Testis (tissue), 3 donors: Measurements from ENCODE around the gene AKAP6. TPM values are rescaled to one million over a fixed set of nuclear protein-coding genes. Genes with fewer than 3 reads are reported as not detected.

ENCODE experiments used
- DNase-seq: peaks from one replicate; pipeline ENCODE4 v3.0.0-alpha.2; 2019
- H3K27ac ChIP-seq, 2 donors: fragments of 200-600 bp; sonication (generic); one replicate each; pipeline ENCODE4 v1.5.1; 2019
- H3K27me3 ChIP-seq: fragments of 200-600 bp; sonication (generic); one replicate; pipeline ENCODE4 v1.5.1; 2019
- H3K36me3 ChIP-seq: fragments of 200-600 bp; sonication (generic); one replicate; pipeline ENCODE4 v1.5.1; 2017; ENCODE audit warnings: low read depth; ENCODE audit errors: missing control alignments
- H3K4me1 ChIP-seq: fragments of 200-600 bp; sonication (generic); one replicate; pipeline ENCODE4 v1.5.1; 2019
- H3K4me3 ChIP-seq, 2 donors: fragments of 200-600 bp; sonication (generic); one replicate each; pipeline ENCODE4 v1.5.1; 2017 to 2019
- H3K9me3 ChIP-seq: fragments of 200-600 bp; sonication (generic); one replicate; pipeline ENCODE4 v1.5.1; 2017
- POLR2A ChIP-seq: fragments of 450-650 bp; IDR thresholded peaks from one replicate; pipeline ENCODE4 v1.6.1; 2017; ENCODE audit warnings: antibody characterized with exemption, mild to moderate bottlenecking, moderate library complexity
- WGBS, 2 donors: methylation state at CpG; one replicate each; pipeline ENCODE4 v1.1.5; 2018; 5-methylcytosine and 5-hydroxymethylcytosine counted together
- intact Hi-C: fragments of 100-400 bp; cut with DNase I; formaldehyde crosslinking; loops from one replicate; pipeline ENCODE4 v1.15.1; 2023; ENCODE audit warnings: low total_unique reads
- polyA plus RNA-seq: library from polyadenylated mRNA; stranded (reverse); fragments of 350-450 nt; fragmentation: Illumina TruSeq; extraction: RNeasy Lipid Tissue Mini Kit (QIAGEN cat#74804); gene quantifications from one replicate; pipeline ENCODE4 v1.2.3, GENCODE V29; 2014; ENCODE audit warnings: low read depth, low replicate concordance; ENCODE audit not compliant: insufficient read depth
- total RNA-seq, 2 donors: library from RNA; depleted of rRNA; stranded (reverse); fragments of >200 nt; gene quantifications; one replicate each; pipeline ENCODE4 v1.2.3, GENCODE V29; 2016
- TF ChIP-seq, protein P1 (sequence below), 3 experiments: fragments of 450-650 bp in 2 of 3; fragments of 200-600 bp in 1 of 3; sonication (generic) in 1 of 3; IDR thresholded peaks; one replicate each; pipeline ENCODE4 v1.5.1; 2016 to 2019; ENCODE audit warnings: antibody characterized with exemption in 3 of 3, mild to moderate bottlenecking in 2 of 3, moderate library complexity in 1 of 3

The AKAP6 gene
- total and polyA plus RNA-seq, 3 donors from 2014 or later: 26.6 to 30.9 (median 30.9) TPM

DNA sequence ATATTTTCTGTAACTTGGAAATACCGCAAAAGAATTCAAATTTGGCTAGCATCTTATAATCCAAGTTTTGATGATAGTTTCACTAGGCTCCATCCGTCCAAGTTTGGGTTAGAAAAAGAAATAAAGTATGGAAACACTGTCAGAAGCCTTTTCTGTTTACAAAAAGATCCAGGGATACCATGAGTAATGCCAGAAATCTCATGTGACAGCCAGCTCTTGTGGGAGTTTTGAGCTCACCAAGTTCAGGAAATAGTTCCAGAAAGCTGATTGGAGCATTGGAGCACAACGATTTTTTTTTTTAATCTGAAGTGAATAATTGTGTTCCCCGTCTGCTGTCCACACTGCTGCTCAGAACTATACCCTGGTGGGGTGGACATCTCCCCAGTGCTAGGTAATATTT lies 379.9 kb downstream of the AKAP6 start:
- 34 to 45% methylated on average over 4 of the region's 4 CpGs for WGBS, 2 donors
- Histone ChIP-seq H3K27me3 (no peaks in the 10 kb centered on the region), H3K4me3 (no peak overlapping the region), H3K9me3 (no peaks in the 10 kb centered on the region), H3K4me1 (peaks cover 16% of the 10 kb centered on the region), H3K36me3 (no peaks in the 10 kb centered on the region), H3K27ac (peak overlapping the region; percentile 52 to 73)
- TF ChIP-seq POLR2A: no peak
- TF ChIP-seq, protein P1, sequence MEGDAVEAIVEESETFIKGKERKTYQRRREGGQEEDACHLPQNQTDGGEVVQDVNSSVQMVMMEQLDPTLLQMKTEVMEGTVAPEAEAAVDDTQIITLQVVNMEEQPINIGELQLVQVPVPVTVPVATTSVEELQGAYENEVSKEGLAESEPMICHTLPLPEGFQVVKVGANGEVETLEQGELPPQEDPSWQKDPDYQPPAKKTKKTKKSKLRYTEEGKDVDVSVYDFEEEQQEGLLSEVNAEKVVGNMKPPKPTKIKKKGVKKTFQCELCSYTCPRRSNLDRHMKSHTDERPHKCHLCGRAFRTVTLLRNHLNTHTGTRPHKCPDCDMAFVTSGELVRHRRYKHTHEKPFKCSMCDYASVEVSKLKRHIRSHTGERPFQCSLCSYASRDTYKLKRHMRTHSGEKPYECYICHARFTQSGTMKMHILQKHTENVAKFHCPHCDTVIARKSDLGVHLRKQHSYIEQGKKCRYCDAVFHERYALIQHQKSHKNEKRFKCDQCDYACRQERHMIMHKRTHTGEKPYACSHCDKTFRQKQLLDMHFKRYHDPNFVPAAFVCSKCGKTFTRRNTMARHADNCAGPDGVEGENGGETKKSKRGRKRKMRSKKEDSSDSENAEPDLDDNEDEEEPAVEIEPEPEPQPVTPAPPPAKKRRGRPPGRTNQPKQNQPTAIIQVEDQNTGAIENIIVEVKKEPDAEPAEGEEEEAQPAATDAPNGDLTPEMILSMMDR (IDR thresholded peaks at IDR 0.05): no peak
- peak; percentile 65 for DNase-seq
- intact Hi-C loops: no loop called here

DNA sequence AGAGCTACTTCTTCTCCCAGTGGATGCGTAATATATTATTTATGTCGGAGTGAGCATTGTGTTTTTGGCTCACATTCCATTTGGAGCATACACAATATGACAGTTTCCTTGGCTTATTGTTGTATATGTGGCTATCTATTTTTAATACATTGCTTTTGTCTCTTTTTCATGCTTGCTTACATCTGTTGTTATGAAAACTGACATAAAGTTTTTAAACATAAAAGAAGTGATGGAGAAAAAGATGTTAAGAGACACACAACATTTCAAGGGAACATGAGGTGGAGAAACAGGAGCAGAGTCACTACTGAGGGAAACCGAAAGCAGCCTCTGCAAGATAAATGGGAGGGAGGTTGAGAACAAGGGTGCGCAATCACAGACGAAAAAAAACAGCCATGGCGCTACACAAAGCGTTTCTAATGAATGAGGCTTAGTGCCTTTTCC lies 381.2 kb downstream of the AKAP6 start:
- Histone ChIP-seq H3K4me1 (peaks cover 11% of the 10 kb centered on the region), H3K27me3 (no peaks in the 10 kb centered on the region), H3K36me3 (no peaks in the 10 kb centered on the region), H3K4me3 (no peak overlapping the region), H3K27ac (no peak overlapping the region), H3K9me3 (no peaks in the 10 kb centered on the region)
- TF ChIP-seq POLR2A: no peak
- TF ChIP-seq, protein P1 (IDR thresholded peaks at IDR 0.05): no peak
- intact Hi-C loops: no loop called here
- no peak for DNase-seq
- WGBS, 2 donors: 77 to 84% methylated on average over 7 of the region's 7 CpGs

DNA sequence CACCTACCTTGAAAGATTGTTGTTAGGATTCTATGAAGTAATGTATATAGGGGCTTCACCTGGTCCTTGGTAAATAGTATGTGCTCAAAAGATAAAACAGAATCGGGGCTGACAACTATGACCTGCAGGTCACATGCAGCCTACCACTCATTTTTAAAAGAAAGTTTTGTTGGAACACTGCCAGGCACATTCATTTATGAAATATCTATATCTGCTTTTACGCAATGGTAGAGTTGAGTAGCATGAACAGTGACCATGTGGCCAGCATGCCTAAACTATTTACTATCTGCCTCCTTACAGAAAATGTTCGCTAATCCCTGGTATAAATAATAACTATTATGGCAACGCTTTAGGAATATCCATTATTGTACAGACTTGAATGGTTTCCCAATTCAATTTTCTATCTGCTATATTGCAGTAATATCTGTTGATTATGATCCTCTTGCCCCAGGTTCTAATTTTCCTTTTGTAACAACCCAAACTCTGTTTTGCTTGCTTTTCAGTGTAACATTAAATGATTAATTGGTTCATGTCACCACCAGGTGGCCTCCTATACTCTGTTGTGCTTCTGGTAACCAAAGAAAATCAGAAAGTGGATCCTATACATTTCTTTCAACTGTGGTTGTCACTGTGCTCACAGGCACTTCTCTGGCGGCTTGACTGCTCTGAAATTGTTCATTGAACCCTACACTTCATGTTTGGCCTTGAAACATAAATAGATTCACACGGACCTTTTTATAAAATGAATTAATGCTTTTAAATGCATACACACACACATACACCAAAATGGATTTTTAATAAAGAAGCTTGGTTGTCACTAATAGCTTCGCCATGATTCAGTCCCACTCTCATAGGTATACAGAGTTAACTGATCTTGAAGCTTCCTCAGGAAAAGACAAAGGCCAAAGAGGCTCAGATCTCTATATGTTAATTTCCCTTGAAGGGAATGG lies 381.9 kb downstream of the AKAP6 start:
- no peaks in the 10 kb centered on the region for H3K36me3 ChIP-seq
- intact Hi-C loops: no loop called here
- H3K9me3 ChIP-seq: no peaks in the 10 kb centered on the region
- no peak overlapping the region for H3K4me3 ChIP-seq
- TF ChIP-seq, protein P1 (IDR thresholded peaks at IDR 0.05): peak; percentile 49 to 55 (median 50)
- no peak for TF ChIP-seq POLR2A
- peaks cover 11% of the 10 kb centered on the region for H3K4me1 ChIP-seq
- no peak overlapping the region for H3K27ac ChIP-seq
- 60 to 62% methylated on average over 7 of the region's 7 CpGs for WGBS, 2 donors
- DNase-seq: peak; percentile 61
- no peaks in the 10 kb centered on the region for H3K27me3 ChIP-seq

DNA sequence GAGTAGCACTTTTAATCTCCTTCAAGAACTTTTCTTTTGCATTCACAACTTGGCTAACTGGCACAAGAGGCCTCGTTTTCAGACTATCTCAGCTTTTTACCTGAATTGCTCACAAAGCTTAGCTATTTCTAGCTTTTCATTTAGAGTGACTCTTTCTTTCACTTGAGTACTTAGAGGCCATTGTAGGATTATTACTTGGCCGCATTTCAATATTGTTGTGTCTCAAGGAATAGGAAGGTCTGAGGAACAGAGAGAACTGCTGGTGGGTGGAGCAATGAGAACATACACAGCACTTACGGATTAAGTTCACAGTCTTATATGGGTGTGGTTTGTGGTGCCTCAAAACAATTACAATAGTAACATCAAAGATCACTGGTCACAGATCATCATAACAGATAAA lies 384.8 kb downstream of the AKAP6 start:
- Histone ChIP-seq H3K27ac (no peak overlapping the region), H3K4me3 (no peak overlapping the region), H3K27me3 (no peaks in the 10 kb centered on the region), H3K4me1 (peaks cover 8% of the 10 kb centered on the region), H3K9me3 (no peaks in the 10 kb centered on the region), H3K36me3 (no peaks in the 10 kb centered on the region)
- no peak for DNase-seq
- 44 to 55% methylated on average over 3 of the region's 3 CpGs for WGBS, 2 donors
- intact Hi-C loops: no loop called here
- TF ChIP-seq POLR2A: no peak
- TF ChIP-seq, protein P1 (IDR thresholded peaks at IDR 0.05): no peak
